DOHH2 (cell line): ENCODE data around the gene AKAP13.

Experiments
- CTCF ChIP-seq: fragments of 200-600 bp; sonication (generic); IDR thresholded peaks from one replicate; pipeline ENCODE4 v1.5.1; 2014; ENCODE audit warnings: antibody characterized with exemption, mild to moderate bottlenecking, low read depth, low read length; ENCODE audit not compliant: poor library complexity, severe bottlenecking
- EZH2phosphoT487 ChIP-seq: fragments of 200-600 bp; sonication (generic); IDR thresholded peaks from 2 replicates; pipeline ENCODE4 v1.6.1; 2017; ENCODE audit warnings: borderline replicate concordance, mild to moderate bottlenecking, antibody characterized with exemption, low read length, moderate library complexity, mixed read lengths

GRCh38 chr15:85407421-85408269 lies 27.2 kb downstream of the AKAP13 start:
- TF ChIP-seq CTCF (no peak), EZH2phosphoT487 (no peak)
